Measurements from ENCODE around the gene LMOD1. TPM values are rescaled to one million over a fixed set of nuclear protein-coding genes. Genes with fewer than 3 reads are reported as not detected.

The LMOD1 gene
- 1.4 and 3.5 TPM in 2 replicates for total RNA-seq

GRCh38 chr1:201946224-201946908 lies at the start of gene LMOD1:
LMOD1 (minus strand) TSS chr1:201946548; CDS start chr1:201946340, 208 bp downstream.

GRCh38 chr1:201982623-201983379 lies 36.5 kb upstream of the LMOD1 start, which contains the start of gene RNPEP:
RNPEP (plus strand) TSS chr1:201982648; CDS start chr1:201982667, 19 bp downstream.

GRCh38 chr1:201955009-201955728 lies 8.8 kb upstream of the LMOD1 start, which contains the start of gene TIMM17A:
TIMM17A (plus strand) TSS chr1:201955503; CDS start chr1:201955527, 24 bp downstream.

DNA sequence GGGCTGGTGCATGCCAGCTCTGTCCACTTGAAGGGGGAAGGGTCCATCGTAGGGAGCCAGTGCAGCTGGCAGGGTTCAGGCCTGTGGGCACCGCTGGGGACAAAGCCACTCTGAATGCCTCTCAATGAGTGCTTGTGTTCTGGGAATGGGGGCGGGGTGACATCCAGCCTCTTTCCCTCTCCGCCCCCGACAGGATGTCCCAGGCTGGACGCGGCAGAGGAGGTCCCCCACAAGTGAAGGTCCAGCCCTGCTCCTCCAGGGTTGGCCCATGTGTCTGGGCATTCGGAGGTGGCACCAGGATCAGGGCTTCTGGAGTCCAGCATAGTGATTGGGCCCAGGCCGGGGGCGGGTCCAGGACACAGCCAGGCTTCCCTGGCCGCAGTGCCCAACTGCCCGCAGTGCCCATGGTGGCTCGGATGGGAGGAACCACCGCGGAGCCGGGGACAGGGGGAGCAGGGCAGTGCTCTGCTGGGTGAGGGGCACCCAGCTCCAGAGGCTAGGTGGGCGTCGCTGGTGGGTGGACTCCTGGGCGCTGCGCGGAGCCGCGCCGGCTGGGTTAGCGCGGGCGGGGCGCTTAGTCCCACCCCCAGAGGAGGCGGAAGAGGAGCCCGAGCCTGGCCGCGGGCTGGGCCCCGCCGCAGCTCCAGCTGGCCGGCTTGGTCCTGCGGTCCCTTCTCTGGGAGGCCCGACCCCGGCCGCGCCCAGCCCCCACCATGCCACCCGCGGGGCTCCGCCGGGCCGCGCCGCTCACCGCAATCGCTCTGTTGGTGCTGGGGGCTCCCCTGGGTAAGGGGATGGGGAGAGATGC lies 57.9 kb downstream of the LMOD1 start, which contains the start of gene SHISA4:
Gene SHISA4, plus strand, starts transcription at position 617 of the 808 bp plus-strand sequence. Its CDS starts 97 bp downstream, at position 714.

Small RNA genes lying within 50 kb of the gene (small RNA-seq; reads per million reads assigned to genes)
- gene MIR6739 (not detected), gene RF00156 (not detected)

Other genes starting within 250 kb of the LMOD1 start
- 25.3 and 28.8 TPM in 2 replicates for gene IPO9, start 117.4 kb downstream of the LMOD1 start, total RNA-seq
- 21.0 and 21.7 TPM in 2 replicates for gene SHISA4, start 57.6 kb downstream of the LMOD1 start, total RNA-seq
- 55.0 and 57.4 TPM in 2 replicates for gene TIMM17A, start 9.0 kb upstream of the LMOD1 start, total RNA-seq
- gene RNPEP, start 36.1 kb upstream of the LMOD1 start, total RNA-seq = 64.0 and 64.6 TPM in 2 replicates
- 0.13 and 0.32 TPM in 2 replicates for gene ELF3, start 64.0 kb upstream of the LMOD1 start, total RNA-seq
- gene GPR37L1, start 176.4 kb upstream of the LMOD1 start, total RNA-seq = under 0.01 TPM in 1 of 2 replicates, not detected in the other
- 15.9 and 16.1 TPM in 2 replicates for gene ARL8A, start 198.2 kb upstream of the LMOD1 start, total RNA-seq
- not detected in 2 replicates for gene PTPN7, start 214.1 kb upstream of the LMOD1 start, total RNA-seq
- gene LGR6, start 247.3 kb upstream of the LMOD1 start, total RNA-seq = under 0.01 TPM in 1 of 2 replicates, not detected in the other